ENCODE measurements around the gene SZRD1.
A peak's percentile ranks its signal among the peaks of the same experiment; 100 is the strongest.

SZRD1 gene

GRCh38 chr1:16367968-16368890, 1.2 kb downstream of the SZRD1 start:
- DNase-seq, result peak in 1 of 2 donors; percentile 24

GRCh38 chr1:16369821-16370220, 2.8 kb downstream of the SZRD1 start:
- no peak for DNase-seq

DNA sequence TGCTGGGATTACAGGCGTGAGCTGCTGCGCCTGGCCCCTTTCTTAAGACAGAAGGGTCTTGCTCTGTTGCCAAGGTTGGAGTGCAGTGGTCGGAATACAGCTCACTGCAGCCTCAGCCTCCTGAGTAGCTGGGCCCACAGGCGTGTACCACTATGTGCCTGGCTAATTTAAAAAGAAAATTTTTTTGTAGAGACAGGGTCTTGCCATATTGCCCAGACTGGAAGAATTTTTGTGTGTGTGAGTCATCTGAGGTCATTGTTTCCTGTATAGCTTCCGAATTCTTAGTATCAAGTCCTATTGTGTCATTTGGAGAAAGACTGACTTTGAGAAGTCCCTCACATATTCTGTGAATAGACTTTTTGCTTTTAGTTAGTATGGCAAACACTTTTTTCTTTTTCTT, 4.7 kb downstream of the SZRD1 start:
- DNase-seq, result no peak

DNA sequence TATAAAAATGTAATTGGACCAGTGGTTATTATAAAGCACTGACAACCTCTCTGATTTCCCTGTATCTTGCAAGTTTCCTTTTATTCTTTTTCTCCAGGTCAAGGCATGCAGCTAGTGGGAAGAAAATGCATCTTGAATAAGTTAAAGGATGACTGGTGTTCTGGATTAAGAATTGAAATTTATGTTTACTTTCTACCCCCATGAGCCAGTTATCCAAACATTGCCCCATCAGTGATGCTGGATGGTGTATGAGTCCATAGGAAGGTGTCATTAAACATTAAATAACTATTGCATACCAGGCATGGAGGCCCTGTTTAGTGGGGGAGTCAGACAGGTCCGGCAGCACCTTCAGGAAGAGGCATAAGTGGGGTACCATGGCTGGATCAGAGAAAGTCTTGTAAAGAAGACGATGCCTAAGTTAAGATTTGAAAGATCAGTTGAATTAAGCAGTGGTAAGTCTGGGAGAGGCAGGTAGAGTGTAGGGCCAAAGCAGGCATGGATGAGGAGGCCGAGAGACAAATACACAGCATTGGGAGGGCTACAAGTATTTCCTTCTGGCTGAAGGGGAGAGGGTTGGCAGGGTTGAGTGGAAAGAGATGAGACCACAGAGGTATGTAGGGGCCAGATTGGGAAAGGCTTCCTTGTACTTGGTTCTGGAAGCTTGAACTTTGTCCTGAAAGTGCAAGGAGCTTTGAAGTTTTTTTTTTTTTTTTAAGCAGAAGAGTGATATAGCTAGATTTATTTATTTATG, 5.7 kb downstream of the SZRD1 start:
- no peak for DNase-seq

DNA sequence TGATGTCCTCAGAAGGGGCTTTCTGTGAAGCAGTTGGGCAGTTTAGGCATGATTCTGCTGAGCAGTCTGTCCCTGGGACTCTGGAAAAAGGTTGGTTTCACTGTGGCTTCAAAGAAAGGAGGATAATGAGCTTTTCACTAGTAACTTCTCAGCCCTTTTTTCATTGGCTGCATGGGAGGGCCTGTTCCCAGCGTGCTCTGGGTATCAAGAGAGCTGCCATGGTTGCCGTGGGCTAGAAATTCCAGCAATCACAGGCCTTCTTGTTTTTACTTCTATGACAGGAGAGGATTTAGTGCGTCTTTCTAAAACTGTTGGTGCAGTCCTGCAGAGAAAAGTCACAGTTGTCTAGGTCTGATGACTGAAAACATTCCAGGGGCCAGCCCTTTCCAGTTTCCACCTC, 7.2 kb downstream of the SZRD1 start:
- no peak for DNase-seq

GRCh38 chr1:16375521-16376340, 8.7 kb downstream of the SZRD1 start:
- DNase-seq, result no peak

- DNase-seq, result no peak
Measured at GRCh38 chr1:16376971-16377370, 9.9 kb downstream of the SZRD1 start.

DNA sequence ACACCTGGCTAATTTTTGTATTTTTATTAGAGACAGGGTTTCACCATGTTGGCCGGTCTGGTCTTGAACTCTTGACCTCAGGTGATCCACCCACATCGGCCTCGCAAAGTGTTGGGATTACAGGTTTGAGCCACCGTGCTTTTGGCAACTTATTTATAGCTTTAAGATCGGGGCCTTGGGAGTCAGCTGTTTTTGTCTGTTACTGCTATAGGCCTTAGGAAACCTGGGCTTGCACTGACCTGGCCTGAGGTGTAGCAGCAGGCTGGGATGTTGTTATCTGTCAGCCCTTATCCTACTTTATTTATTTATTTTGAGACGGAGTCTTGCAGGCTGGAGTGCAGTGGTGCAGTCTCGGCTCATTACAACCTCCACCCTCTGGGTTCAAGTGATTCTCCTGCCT, 11.4 kb downstream of the SZRD1 start:
- no peak for DNase-seq

GRCh38 chr1:16380868-16381267, 13.8 kb downstream of the SZRD1 start:
- no peak for DNase-seq

- DNase-seq, result no peak
Measured at GRCh38 chr1:16383888-16384287, 16.8 kb downstream of the SZRD1 start.

DNA sequence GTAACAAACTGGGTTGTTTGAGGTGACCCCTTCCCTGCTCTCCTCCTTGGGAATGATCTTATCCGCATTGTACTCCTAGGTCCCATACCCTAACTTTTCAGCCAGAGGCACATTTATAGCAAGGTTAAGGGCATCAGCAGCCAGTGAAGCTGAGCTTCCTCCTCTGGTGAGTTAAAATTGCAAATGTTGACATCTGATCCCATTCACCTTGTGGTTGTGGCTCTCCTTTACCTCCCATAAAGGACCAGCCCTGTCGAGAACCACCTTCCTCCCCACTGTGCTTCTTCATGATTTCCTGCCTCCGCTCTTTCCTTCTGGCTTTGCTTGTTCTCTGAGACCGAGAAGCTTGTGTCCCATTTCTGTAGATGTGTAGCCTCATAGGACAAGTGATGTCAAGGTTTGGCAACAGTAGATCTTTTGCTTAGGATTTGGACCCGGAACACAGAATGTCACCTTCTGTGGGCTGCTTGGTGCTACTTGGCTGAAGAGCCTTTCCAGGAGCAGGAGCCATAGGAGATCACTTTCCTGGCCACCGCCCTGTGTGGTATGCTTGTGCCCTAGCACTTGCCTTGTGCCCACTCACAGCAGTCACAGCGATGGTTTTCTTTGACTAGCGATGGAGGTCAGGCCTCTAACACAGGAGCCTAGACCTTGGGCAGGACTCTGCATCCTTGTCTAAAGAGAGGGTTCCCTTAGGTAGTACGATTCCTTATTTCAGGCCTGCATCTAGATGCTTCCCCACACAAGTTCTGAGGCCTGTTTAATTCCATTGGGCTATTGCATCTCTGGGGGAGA, 18.8 kb downstream of the SZRD1 start:
- no peak for DNase-seq

- no peak for DNase-seq
Measured at GRCh38 chr1:16386454-16387113, 19.5 kb downstream of the SZRD1 start.

DNA sequence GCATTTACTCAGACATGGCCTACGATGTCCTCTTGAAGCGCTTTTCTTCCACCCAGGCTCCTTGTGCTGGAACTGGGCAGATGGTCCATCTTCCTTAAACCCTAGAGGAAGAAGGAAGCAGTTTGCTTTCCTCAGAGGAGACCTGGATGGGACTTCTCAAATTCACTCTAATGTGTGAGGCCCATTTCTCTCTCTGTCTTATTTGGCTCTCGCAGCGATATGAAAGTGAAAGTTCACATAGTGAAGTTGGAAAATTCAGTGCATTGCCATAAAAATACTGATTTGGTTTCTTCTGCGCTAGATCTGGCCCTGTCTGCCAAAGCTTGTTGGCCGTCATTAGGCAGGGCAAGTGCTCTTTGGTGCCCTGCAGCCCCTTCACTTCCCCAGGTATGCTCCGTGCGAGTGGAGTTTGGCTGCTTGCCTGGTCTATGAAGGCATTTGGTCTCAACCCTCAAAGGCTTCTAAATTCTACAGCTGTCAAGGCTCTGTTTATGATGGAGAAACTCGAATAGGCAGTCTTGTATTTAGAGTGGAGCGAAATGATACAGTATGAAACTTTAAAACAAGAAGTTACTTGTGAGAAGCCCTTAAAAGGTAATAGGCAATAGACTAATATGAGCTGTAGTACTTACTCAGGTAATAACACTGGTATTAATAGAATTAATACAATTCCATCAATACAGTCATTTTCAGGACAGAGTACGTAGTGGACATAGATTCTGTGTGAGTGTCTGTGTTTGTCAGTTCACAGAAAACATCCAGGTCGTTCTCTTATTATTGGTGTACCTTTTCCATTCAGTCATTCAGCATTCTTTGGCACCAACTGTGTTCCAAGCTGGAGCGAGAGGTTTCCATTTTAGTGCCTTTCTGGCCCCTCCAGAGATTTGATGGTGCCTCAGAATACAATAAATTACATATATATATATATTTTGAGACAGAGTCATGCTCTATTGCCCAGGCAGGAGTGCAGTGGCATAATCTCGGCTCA, 20.5 kb downstream of the SZRD1 start:
- no peak for DNase-seq

DNA sequence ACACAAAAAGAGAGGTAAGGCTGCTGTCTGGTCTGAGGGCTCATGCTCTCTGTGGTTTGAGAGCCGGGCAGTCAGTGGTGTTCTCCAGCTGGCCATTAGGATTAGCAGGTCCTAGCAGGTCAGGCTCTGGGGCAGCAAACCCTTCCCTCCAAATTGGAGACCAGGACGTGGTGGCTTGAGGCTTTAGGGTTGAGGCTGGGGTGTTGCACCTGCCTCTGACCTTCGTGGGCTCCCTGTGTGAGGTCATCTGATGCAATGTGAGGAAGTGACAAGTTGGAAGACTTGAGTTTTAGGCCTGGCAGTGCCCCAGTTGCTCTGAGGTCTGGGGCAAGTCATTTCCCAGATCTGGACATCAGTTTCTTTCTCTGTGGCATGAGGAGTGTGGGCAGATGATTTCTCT, 24.4 kb downstream of the SZRD1 start:
- DNase-seq, result no peak

DNA sequence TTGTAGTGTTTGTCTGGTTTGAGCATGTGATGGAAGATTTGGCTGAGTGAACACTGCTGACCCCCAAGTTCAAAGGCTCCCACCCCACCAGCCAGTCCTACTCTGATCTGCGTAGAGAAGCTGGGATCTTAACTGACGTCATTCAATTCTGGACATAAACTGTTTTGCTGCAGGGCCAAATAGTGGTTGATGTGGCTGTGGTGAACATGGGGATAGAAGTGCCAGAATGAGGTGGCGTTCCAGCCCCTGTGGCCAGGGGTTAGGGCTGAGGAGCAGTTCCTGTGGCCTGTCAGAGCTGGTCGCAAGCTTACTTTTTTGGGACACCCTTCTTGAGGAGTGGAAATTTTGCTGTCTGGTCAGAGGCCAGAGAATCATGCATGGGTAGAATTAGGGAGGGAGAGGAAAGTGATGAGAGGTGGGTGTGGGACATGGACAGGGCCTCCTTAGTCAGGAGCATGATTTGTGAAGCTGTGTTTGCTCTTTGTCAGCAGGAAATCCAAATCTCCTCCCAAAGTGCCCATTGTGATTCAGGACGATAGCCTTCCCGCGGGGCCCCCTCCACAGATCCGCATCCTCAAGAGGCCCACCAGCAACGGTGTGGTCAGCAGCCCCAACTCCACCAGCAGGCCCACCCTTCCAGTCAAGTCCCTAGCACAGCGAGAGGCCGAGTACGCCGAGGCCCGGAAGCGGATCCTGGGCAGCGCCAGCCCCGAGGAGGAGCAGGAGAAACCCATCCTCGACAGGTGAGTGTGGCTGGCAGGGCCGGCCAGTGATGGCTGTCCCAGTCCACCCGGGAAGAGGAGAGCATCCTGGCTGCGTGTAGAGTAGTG, 25.9 kb downstream of the SZRD1 start:
- DNase-seq, result no peak

DNA sequence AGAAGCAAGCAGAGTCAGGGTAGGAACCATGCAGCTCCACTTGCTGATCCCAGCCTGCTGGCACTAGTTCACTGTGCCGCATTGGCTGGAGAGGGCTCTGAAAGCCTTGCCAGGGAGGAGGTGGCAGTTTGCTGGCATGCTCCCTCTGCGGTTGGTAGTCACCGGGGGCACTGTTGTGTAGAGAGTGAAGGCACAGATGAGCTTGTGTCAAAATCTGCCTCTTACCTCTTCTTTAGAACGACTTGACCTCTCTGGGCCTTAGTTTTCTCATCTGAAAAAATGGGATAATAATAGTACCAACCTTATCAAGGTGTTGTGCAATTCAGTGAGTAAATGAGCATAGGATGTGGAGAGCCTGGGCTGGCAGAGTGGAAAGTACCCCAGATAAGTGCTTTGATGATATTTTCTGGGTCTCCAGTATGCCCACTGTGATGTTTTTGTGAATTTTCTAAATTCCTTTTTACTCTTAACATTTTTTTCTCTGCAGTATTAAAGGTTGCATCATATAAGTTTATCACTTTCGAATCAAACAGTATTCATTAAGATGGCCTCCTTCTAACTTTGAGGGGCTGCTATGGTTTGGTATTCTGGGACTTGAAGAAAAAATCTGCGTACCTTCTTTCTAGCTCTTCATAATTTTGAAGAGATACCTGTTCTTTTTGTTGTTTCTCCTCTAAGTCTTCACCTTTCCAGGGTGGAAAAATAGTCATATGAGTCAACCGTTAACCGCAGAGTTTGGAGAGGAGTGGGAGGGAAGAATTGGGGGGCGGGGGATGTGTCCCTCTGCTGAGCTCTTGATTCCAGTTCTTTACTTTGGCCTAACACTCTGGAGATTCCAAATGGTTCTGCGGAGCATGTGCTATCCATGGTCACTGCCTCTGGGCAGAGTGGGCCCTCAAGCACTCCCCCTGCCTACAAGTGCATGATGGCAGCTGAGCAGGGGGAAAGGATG, 26.8 kb downstream of the SZRD1 start:
- DNase-seq, result no peak

DNA sequence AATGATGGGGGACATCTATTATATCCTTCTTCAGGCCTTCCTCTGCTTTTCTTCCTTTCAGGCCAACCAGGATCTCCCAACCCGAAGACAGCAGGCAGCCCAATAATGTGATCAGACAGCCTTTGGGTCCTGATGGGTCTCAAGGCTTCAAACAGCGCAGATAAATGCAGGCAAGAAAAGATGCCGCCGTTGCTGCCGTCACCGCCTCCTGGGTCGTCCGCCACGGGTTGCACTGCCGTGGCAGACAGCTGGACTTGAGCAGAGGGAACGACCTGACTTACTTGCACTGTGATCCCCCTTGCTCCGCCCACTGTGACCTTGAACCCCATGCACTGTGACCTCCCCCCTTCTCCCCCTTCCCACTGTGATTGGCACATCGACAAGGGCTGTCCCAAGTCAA, 27.9 kb downstream of the SZRD1 start:
- DNase-seq, result no peak

- no peak for DNase-seq
Measured at GRCh38 chr1:16396591-16396990, 29.5 kb downstream of the SZRD1 start.
